Memory B cell (primary cell): ENCODE measurements around the gene IGSF10.
A peak's percentile ranks its signal among the peaks of the same experiment; 100 is the strongest.

Experiments used
- ATAC-seq: fragments of 150-1000 bp; cut with Tn5 transposase; 2 replicates; pipeline ENCODE4 v1.10.0; 2021; ENCODE audit warnings: low read depth, mild to moderate bottlenecking, moderate library complexity
- DNase-seq, 2 donors: peaks; one replicate each; pipeline ENCODE4 v3.0.0; 2022; ENCODE audit warnings: low spot score in 2 of 2
- H3K27ac Mint-ChIP-seq: one replicate; pipeline ENCODE4 v1.8.0; 2022; ENCODE audit warnings: mild to moderate bottlenecking, moderate library complexity, mixed read lengths
- H3K27me3 Mint-ChIP-seq: one replicate; pipeline ENCODE4 v1.8.0; 2022; ENCODE audit warnings: mixed read lengths
- H3K36me3 Mint-ChIP-seq: one replicate; pipeline ENCODE4 v1.8.0; 2022; ENCODE audit warnings: mild to moderate bottlenecking, mixed read lengths
- H3K4me1 Mint-ChIP-seq: one replicate; pipeline ENCODE4 v1.8.0; 2022; ENCODE audit warnings: mixed read lengths
- H3K4me3 Mint-ChIP-seq: one replicate; pipeline ENCODE4 v1.8.0; 2022; ENCODE audit warnings: mild to moderate bottlenecking, moderate library complexity, mixed read lengths
- H3K9me3 Mint-ChIP-seq: one replicate; pipeline ENCODE4 v1.8.0; 2022; ENCODE audit warnings: mixed read lengths

The IGSF10 gene

GRCh38 chr3:151478335-151478697, 17.5 kb upstream of the IGSF10 start:
- Mint-ChIP-seq H3K4me3 (no peak overlapping the region), H3K27ac (no peak overlapping the region), H3K27me3 (peaks cover 12% of the 10 kb centered on the region), H3K36me3 (peaks cover 4% of the 10 kb centered on the region), H3K4me1 (no peaks in the 10 kb centered on the region), H3K9me3 (peaks cover 10% of the 10 kb centered on the region)
- ATAC-seq (no peak), DNase-seq (no peak)

DNA sequence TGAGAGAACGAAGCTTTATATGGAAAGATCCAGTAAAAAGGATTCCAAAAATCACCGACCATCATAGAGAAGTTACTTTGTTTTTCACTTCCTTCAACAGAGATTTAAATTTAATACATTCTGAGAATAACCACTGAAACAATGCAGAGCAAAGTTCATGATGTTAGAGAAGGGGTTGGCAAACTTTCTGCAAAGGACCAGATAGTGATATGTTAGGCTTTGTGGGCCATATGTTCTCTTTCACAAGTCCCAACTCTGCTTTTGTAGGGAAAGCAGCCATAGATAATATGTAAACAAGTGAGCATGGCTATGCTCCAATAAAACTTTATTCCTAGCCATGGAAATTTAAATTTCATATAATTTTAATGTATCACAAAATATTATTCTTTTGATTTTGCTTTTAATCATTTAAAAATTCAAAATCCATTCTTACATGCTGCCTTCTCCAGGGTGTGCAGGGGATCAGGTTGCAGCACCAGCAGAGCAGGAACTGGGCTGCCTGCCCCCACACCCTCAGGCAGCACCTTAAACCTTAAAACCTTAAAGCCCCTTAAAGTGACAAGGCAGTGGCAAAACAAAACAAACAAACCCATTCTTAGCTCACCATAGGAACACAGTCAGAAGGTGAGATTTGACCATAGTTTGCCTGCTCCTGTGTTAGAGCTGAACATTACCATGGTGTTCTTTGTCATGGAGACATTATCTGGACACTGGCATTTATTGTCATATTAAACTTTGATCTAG, 16.9 kb upstream of the IGSF10 start:
- Mint-ChIP-seq H3K9me3 (peaks cover 10% of the 10 kb centered on the region), H3K4me3 (no peak overlapping the region), H3K27me3 (peaks cover 12% of the 10 kb centered on the region), H3K27ac (no peak overlapping the region), H3K36me3 (peaks cover 4% of the 10 kb centered on the region), H3K4me1 (no peaks in the 10 kb centered on the region)
- no peak for DNase-seq
- ATAC-seq = no peak

- H3K4me1 Mint-ChIP-seq = no peaks in the 10 kb centered on the region
- no peak overlapping the region for H3K4me3 Mint-ChIP-seq
- no peaks in the 10 kb centered on the region for H3K9me3 Mint-ChIP-seq
- ATAC-seq = no peak
- no peak for DNase-seq
- no peak overlapping the region for H3K27ac Mint-ChIP-seq
- H3K36me3 Mint-ChIP-seq = no peaks in the 10 kb centered on the region
- peaks cover 10% of the 10 kb centered on the region for H3K27me3 Mint-ChIP-seq
Observed at GRCh38 chr3:151476344-151477018, 15.6 kb upstream of the IGSF10 start.

GRCh38 chr3:151468284-151468917, 7.5 kb upstream of the IGSF10 start:
- peaks cover 2% of the 10 kb centered on the region for H3K4me1 Mint-ChIP-seq
- H3K9me3 Mint-ChIP-seq = peaks cover 2% of the 10 kb centered on the region
- H3K27me3 Mint-ChIP-seq = peaks cover 4% of the 10 kb centered on the region
- no peak overlapping the region for H3K4me3 Mint-ChIP-seq
- H3K36me3 Mint-ChIP-seq = peaks cover 2% of the 10 kb centered on the region
- no peak overlapping the region for H3K27ac Mint-ChIP-seq
- ATAC-seq = peak; percentile 62
- peak; percentile 19 to 48 for DNase-seq

DNA sequence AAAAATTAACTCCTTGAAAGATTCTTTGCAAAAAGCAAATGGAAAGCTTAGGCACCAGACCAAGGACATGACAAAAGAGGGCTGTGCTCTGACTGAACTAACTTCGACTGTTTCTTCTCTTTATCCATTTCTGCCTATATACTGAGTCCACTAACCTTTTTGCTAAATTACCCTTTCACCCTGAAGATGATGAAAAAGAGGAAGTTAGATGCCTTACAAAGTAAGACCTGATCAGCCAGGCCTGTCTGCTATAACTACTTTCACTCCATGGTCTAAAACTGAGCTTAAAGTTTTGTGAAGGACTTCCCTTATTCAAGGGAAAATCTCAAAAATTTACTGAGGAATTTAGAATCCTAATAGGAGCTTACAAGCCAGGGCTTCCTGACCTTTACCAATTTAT, 6.2 kb upstream of the IGSF10 start:
- no peak overlapping the region for H3K4me3 Mint-ChIP-seq
- ATAC-seq (peak; percentile 87), DNase-seq (no peak)
- H3K4me1 Mint-ChIP-seq = peaks cover 2% of the 10 kb centered on the region
- no peak overlapping the region for H3K27ac Mint-ChIP-seq
- H3K27me3 Mint-ChIP-seq = peaks cover 4% of the 10 kb centered on the region
- H3K36me3 Mint-ChIP-seq = peaks cover 2% of the 10 kb centered on the region
- peaks cover 2% of the 10 kb centered on the region for H3K9me3 Mint-ChIP-seq

DNA sequence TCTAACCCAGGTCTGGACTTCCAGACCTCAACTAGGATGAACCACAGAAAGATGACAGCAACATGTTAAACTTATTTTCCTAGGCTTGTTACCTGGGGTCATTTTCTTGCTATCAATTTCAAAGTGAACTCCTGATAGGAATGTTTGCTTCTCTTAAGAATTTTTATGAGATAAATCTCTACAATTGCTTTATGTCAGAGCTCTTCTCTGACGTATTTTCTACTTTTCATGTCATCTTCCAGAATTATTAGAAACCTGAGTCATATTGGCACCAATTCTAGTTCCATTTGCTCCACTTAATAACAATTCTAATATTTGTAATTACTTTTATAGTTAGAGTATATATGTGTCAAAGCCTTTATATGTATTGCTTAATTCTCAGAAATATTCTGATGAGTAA, 2.1 kb upstream of the IGSF10 start:
- Mint-ChIP-seq H3K9me3 (no peaks in the 10 kb centered on the region), H3K4me1 (peaks cover 5% of the 10 kb centered on the region), H3K27me3 (peaks cover 6% of the 10 kb centered on the region), H3K27ac (no peak overlapping the region), H3K4me3 (no peak overlapping the region), H3K36me3 (no peaks in the 10 kb centered on the region)
- DNase-seq (no peak), ATAC-seq (no peak)

GRCh38 chr3:151462278-151462780, 1.5 kb upstream of the IGSF10 start:
- H3K27me3 Mint-ChIP-seq = peaks cover 6% of the 10 kb centered on the region
- no peak for ATAC-seq
- H3K36me3 Mint-ChIP-seq = no peaks in the 10 kb centered on the region

DNA sequence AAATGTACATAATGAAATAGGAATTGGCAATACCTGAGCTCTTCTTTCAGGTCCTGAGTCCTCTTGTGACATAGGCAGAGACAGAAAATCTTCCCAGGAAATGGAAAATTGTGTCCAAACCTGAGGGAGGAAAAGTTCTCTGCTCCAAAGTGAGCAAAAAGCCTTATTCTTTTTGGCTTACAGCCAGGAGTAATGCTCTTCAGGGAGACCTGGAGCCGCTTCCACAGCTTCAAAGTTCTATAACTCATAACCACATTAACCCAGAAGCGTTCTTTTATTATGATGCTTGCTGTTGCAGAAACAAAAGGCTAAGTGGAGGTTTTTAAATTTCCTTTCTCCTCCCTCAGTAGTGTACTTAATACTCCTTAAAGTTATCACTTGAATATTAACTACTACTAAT, 633 bp downstream of the IGSF10 start:
- DNase-seq (no peak), ATAC-seq (no peak)
- Mint-ChIP-seq H3K4me3 (peak overlapping the region; percentile 12), H3K4me1 (peaks cover 3% of the 10 kb centered on the region), H3K36me3 (no peaks in the 10 kb centered on the region), H3K9me3 (no peaks in the 10 kb centered on the region), H3K27me3 (peaks cover 6% of the 10 kb centered on the region), H3K27ac (no peak overlapping the region)

More at GRCh38 chr3:151462278-151462780, 1.5 kb upstream of the IGSF10 start:
- H3K4me3 Mint-ChIP-seq = no peak overlapping the region
- no peak overlapping the region for H3K27ac Mint-ChIP-seq
- H3K9me3 Mint-ChIP-seq = no peaks in the 10 kb centered on the region
- H3K4me1 Mint-ChIP-seq = peaks cover 5% of the 10 kb centered on the region
- DNase-seq = no peak

- DNase-seq = no peak
- H3K9me3 Mint-ChIP-seq = no peaks in the 10 kb centered on the region
- peaks cover 6% of the 10 kb centered on the region for H3K27me3 Mint-ChIP-seq
- ATAC-seq = no peak
- no peaks in the 10 kb centered on the region for H3K36me3 Mint-ChIP-seq
- H3K27ac Mint-ChIP-seq = no peak overlapping the region
- no peak overlapping the region for H3K4me3 Mint-ChIP-seq
- peaks cover 3% of the 10 kb centered on the region for H3K4me1 Mint-ChIP-seq
Observed at GRCh38 chr3:151459358-151459757, 1.5 kb downstream of the IGSF10 start.

GRCh38 chr3:151456065-151456464, 4.8 kb downstream of the IGSF10 start:
- H3K36me3 Mint-ChIP-seq = no peaks in the 10 kb centered on the region
- no peaks in the 10 kb centered on the region for H3K9me3 Mint-ChIP-seq
- H3K4me1 Mint-ChIP-seq = peaks cover 3% of the 10 kb centered on the region
- peaks cover 4% of the 10 kb centered on the region for H3K27me3 Mint-ChIP-seq
- DNase-seq (no peak), ATAC-seq (no peak)
- no peak overlapping the region for H3K4me3 Mint-ChIP-seq
- H3K27ac Mint-ChIP-seq = no peak overlapping the region

- ATAC-seq (no peak), DNase-seq (no peak)
- Mint-ChIP-seq H3K36me3 (no peaks in the 10 kb centered on the region), H3K4me3 (no peak overlapping the region), H3K27ac (no peak overlapping the region), H3K27me3 (peaks cover 6% of the 10 kb centered on the region), H3K9me3 (no peaks in the 10 kb centered on the region), H3K4me1 (no peaks in the 10 kb centered on the region)
Observed at GRCh38 chr3:151452841-151453240, 8.0 kb downstream of the IGSF10 start.

DNA sequence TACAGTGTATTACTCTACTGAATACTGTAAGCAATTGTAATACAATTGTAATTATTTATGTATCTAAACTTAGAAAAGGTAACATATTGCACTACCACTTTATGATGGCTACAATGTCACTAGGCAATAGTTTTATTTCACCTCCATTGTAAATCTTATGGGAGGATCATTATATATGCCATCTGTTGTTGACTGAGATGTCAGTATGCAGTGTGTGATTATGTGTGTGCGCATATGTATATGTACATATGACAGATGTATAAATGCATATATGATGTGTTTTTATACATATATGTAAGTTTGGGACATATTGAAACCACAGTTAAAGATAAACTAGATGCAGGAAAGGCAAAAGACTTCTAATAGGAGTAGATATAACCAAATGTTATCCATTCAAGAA, 8.5 kb downstream of the IGSF10 start:
- Mint-ChIP-seq H3K9me3 (no peaks in the 10 kb centered on the region), H3K27me3 (peaks cover 7% of the 10 kb centered on the region), H3K4me1 (no peaks in the 10 kb centered on the region), H3K4me3 (no peak overlapping the region), H3K36me3 (no peaks in the 10 kb centered on the region), H3K27ac (no peak overlapping the region)
- ATAC-seq (no peak), DNase-seq (no peak)

DNA sequence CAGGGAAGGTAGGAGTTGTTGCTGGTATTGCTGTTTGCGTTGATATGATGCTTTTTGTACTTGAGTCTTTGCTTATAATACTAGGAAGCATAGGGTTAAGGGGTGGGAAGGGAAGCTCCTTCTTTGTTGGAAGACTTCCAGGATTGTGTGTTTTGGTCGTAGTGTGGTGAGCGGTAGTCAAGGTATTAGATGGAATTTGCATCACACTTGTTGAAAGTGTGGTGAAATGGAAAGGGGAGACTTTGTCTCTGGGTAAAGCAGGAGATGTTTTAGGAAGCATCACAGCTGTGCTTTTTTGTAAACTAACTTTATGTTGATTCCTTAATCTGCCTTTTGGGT, 14.9 kb downstream of the IGSF10 start:
- DNase-seq (no peak), ATAC-seq (no peak)
- H3K4me1 Mint-ChIP-seq = no peaks in the 10 kb centered on the region
- H3K9me3 Mint-ChIP-seq = peaks cover 2% of the 10 kb centered on the region
- H3K36me3 Mint-ChIP-seq = no peaks in the 10 kb centered on the region
- H3K27me3 Mint-ChIP-seq = peaks cover 12% of the 10 kb centered on the region
- H3K4me3 Mint-ChIP-seq = no peak overlapping the region
- H3K27ac Mint-ChIP-seq = no peak overlapping the region

GRCh38 chr3:151445273-151446001, 15.4 kb downstream of the IGSF10 start:
- H3K4me1 Mint-ChIP-seq = no peaks in the 10 kb centered on the region
- DNase-seq (no peak), ATAC-seq (no peak)
- H3K4me3 Mint-ChIP-seq = no peak overlapping the region
- no peak overlapping the region for H3K27ac Mint-ChIP-seq
- no peaks in the 10 kb centered on the region for H3K36me3 Mint-ChIP-seq
- H3K27me3 Mint-ChIP-seq = peaks cover 12% of the 10 kb centered on the region
- peaks cover 2% of the 10 kb centered on the region for H3K9me3 Mint-ChIP-seq
